ENCODE data around the gene ADH1C. TPM values are rescaled to one million over a fixed set of nuclear protein-coding genes. Genes with fewer than 3 reads are reported as not detected.

Gene ADH1C
- total RNA-seq, 2 experiments from 2014 or later, result not detected

- POLR2A ChIA-PET, result interaction anchor here (0.6 to 0.7 kb wide), 2 partner anchors 12 to 296 kb away, joined by 3 read pairs; no protein-coding TSS in a partner anchor
- Histone ChIP-seq H3K4me3 (ENCODE audit: low read depth, low read length, poor library complexity, severe bottlenecking) (no peak overlapping the region), H3K79me2 (ENCODE audit: insufficient read depth, low read depth, low read length) (no peaks in the 10 kb centered on the region), H3K36me3 (ENCODE audit: insufficient read depth, low read length) (no peaks in the 10 kb centered on the region), H3K27ac (ENCODE audit: low read depth, low read length, poor library complexity, severe bottlenecking) (no peak overlapping the region), H2AFZ (ENCODE audit: low read length) (no peak overlapping the region), H3K9me3 (ENCODE audit: low read length) (no peaks in the 10 kb centered on the region), H3K9me2 (ENCODE audit: insufficient read depth, low read length) (no peaks in the 10 kb centered on the region), H4K20me1 (ENCODE audit: insufficient read depth, low read length) (no peaks in the 10 kb centered on the region), H3K4me1 (ENCODE audit: insufficient read depth, low read length, poor library complexity, severe bottlenecking) (no peaks in the 10 kb centered on the region), H3K4me2 (ENCODE audit: low read length) (no peak overlapping the region)
- intact Hi-C loops (cut with micrococcal nuclease; ENCODE audit: unreplicated experiment), result no loop called here
- TF ChIP-seq CTCF (conservative IDR thresholded peaks at IDR 0.05; ENCODE audit: low read length) (no peak), EZH2phosphoT487 (IDR thresholded peaks at IDR 0.05; ENCODE audit: borderline replicate concordance, low read depth, low read length) (no peak)
- CTCF ChIA-PET (ENCODE audit: unreplicated experiment), result no interaction called here
- no peak for DNase-seq (ENCODE audit: low spot score)
- no TSS peak for BruUV-seq (replicated peaks)
Measured at GRCh38 chr4:99305638-99306400, 46.7 kb downstream of the ADH1C start.

DNA sequence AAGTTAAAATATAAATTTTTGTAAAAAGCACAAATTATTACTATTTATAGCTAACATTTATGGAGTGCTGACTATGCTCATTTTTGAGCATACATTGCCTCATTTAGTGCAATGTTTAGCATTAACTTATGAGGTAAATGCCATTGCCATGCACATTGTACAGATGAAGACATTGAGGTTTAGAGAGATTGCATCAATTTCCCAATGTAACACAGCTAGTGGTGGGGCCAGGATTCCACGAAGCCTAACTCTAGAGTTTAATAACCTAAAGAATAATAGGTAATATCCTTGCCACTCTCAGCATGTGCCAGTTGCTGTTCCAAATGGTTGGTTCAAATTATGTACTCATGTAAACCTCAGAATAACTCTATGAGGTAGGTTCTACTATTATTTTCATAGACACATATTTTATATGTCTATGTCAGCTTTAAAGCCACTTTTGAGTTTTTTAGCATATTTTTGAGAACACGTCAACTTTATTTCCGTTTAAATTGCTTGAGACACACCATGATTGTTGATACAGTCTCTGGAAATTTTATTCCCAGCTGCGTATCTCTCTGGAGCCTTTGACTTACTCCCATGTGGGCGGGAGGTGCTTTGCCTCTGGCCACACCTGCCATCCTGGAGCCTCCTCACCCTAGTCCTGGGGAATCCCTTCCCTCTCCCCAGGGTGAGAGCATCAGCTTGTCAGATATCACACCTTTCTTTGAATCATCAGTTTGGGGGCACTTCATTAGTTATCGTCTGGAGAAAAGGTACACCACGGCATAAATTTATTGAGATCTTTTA is 51.0 kb downstream of the ADH1C start:
- BruUV-seq (replicated peaks), result no TSS peak

More for the DNA sequence above, 51.0 kb downstream of the ADH1C start:
- no peaks in the 10 kb centered on the region for H4K20me1 ChIP-seq (ENCODE audit: insufficient read depth, low read length)
- H3K4me2 ChIP-seq (ENCODE audit: low read length), result no peak overlapping the region
- ChIA-PET CTCF (ENCODE audit: unreplicated experiment) (no interaction called here), POLR2A (no interaction called here)
- TF ChIP-seq EZH2phosphoT487 (IDR thresholded peaks at IDR 0.05; ENCODE audit: borderline replicate concordance, low read depth, low read length), result no peak
- TF ChIP-seq CTCF (conservative IDR thresholded peaks at IDR 0.05; ENCODE audit: low read length), result no peak
- intact Hi-C loops (cut with micrococcal nuclease; ENCODE audit: unreplicated experiment), result no loop called here
- H3K79me2 ChIP-seq (ENCODE audit: insufficient read depth, low read depth, low read length), result no peaks in the 10 kb centered on the region
- H3K27ac ChIP-seq (ENCODE audit: low read depth, low read length, poor library complexity, severe bottlenecking), result no peak overlapping the region
- H3K9me3 ChIP-seq (ENCODE audit: low read length), result no peaks in the 10 kb centered on the region
- no peak overlapping the region for H3K4me3 ChIP-seq (ENCODE audit: low read depth, low read length, poor library complexity, severe bottlenecking)
- H3K36me3 ChIP-seq (ENCODE audit: insufficient read depth, low read length), result no peaks in the 10 kb centered on the region
- H3K4me1 ChIP-seq (ENCODE audit: insufficient read depth, low read length, poor library complexity, severe bottlenecking), result no peaks in the 10 kb centered on the region
- no peak overlapping the region for H2AFZ ChIP-seq (ENCODE audit: low read length)
- DNase-seq (ENCODE audit: low spot score), result no peak
- H3K9me2 ChIP-seq (ENCODE audit: insufficient read depth, low read length), result no peaks in the 10 kb centered on the region

All from OCI-LY7 (cell line).